Keratinocyte (primary cell): ENCODE measurements around the gene KLHL2. TPM values are rescaled to one million over a fixed set of nuclear protein-coding genes. Genes with fewer than 3 reads are reported as not detected.
"Not testable (repeated sequence)": the region's sequence is repeated elsewhere in the genome, so short reads cannot be mapped to it uniquely, and the experiment has no call there.

Experiments
- DNase-seq: peaks from one replicate; pipeline ENCODE4 v3.0.0-alpha.2; 2011; ENCODE audit warnings: low read depth, missing footprints, low spot score
- FAIRE-seq: peaks from 2 replicates; lab custom pipeline; 2011; peaks lifted over from hg19 to GRCh38; lab: Jason Lieb, UNC
- H2AFZ ChIP-seq: 2 replicates; pipeline ENCODE4 v1.6.0; 2012; ENCODE audit warnings: low read length, control low read depth, inconsistent platforms; ENCODE audit not compliant: control insufficient read depth
- H3K27ac ChIP-seq: 2 replicates; pipeline ENCODE4 v1.5.1; 2011; ENCODE audit warnings: low read length; ENCODE audit not compliant: control insufficient read depth, insufficient read depth
- H3K27me3 ChIP-seq: 3 replicates; pipeline ENCODE4 v1.6.0; 2011; ENCODE audit warnings: low read length; ENCODE audit not compliant: control insufficient read depth, insufficient read depth; ENCODE audit errors: extremely low read depth
- H3K36me3 ChIP-seq, 2 experiments: 2 replicates in 1 of 2; 3 replicates in 1 of 2; pipeline ENCODE4 v1.5.1; 2011; ENCODE audit warnings: low read length in 2 of 2, mild to moderate bottlenecking in 1 of 2; ENCODE audit not compliant: control insufficient read depth in 2 of 2, insufficient read depth in 2 of 2; ENCODE audit errors: extremely low read depth in 1 of 2
- H3K4me1 ChIP-seq: 3 replicates; pipeline ENCODE4 v1.5.1; 2011; ENCODE audit warnings: low read length; ENCODE audit not compliant: control insufficient read depth, insufficient read depth; ENCODE audit errors: extremely low read depth
- H3K4me2 ChIP-seq: 3 replicates; pipeline ENCODE4 v1.6.0; 2011; ENCODE audit warnings: low read depth, low read length; ENCODE audit not compliant: control insufficient read depth, insufficient read depth; ENCODE audit errors: extremely low read depth
- H3K4me3 ChIP-seq, 3 experiments: fragments of 200-600 bp in 1 of 3; sonication (generic) in 1 of 3; 2 replicates in 2 of 3; 3 replicates in 1 of 3; pipeline ENCODE4 v1.5.1; 2011 to 2016; ENCODE audit warnings: low read length in 3 of 3, mild to moderate bottlenecking in 3 of 3, control low read depth in 2 of 3, inconsistent platforms in 1 of 3, low read depth in 1 of 3, mixed read lengths in 1 of 3, mixed run types in 1 of 3, moderate library complexity in 1 of 3; ENCODE audit not compliant: control insufficient read depth in 2 of 3, insufficient read depth in 2 of 3; ENCODE audit errors: extremely low read depth in 1 of 3
- H3K79me2 ChIP-seq: 2 replicates; pipeline ENCODE4 v1.6.0; 2012; ENCODE audit warnings: low read length; ENCODE audit not compliant: control insufficient read depth, insufficient read depth
- H3K9ac ChIP-seq: 3 replicates; pipeline ENCODE4 v1.6.0; 2011; ENCODE audit warnings: low read length; ENCODE audit not compliant: control insufficient read depth, insufficient read depth; ENCODE audit errors: extremely low read depth
- H3K9me1 ChIP-seq: 3 replicates; pipeline ENCODE4 v1.6.0; 2011; ENCODE audit warnings: low read length; ENCODE audit not compliant: control insufficient read depth, insufficient read depth; ENCODE audit errors: extremely low read depth
- H3K9me3 ChIP-seq: 2 replicates; pipeline ENCODE4 v1.5.1; 2012; ENCODE audit warnings: low read depth, low read length; ENCODE audit not compliant: control insufficient read depth
- H4K20me1 ChIP-seq: 3 replicates; pipeline ENCODE4 v1.6.0; 2011; ENCODE audit warnings: low read length; ENCODE audit not compliant: control insufficient read depth, insufficient read depth; ENCODE audit errors: extremely low read depth
- EZH2 ChIP-seq: IDR thresholded peaks from one replicate; pipeline ENCODE4 v1.6.1; 2012; ENCODE audit warnings: inconsistent platforms, mild to moderate bottlenecking, low read length, moderate library complexity
- dilution Hi-C: fragments of 300-500 bp; cut with MboI; formaldehyde crosslinking; loops from one replicate; pipeline ENCODE4 v1.7.0; 2020; ENCODE audit warnings: low sequenced_read_pairs; ENCODE audit not compliant: extremely low pct_ligation_motif_present
- polyA plus RNA-seq, 5 experiments: library from polyadenylated mRNA; depleted of rRNA in 3 of 5; stranded (reverse) in 3 of 5; stranded (forward) in 1 of 5; unstranded in 1 of 5; fragments of >200 nt; gene quantifications; 1 replicate in 1 of 5; 2 replicates in 3 of 5; 3 replicates in 1 of 5; pipeline versions ENCODE4 v1.2.1 to v1.2.3, GENCODE V29; 2011 to 2012; ENCODE audit warnings: missing spikeins in 2 of 5, low read depth in 1 of 5, low replicate concordance in 1 of 5
- TF ChIP-seq, protein P1 (sequence below), 3 experiments: IDR thresholded peaks in 1 of 3; conservative IDR thresholded peaks in 1 of 3; optimal IDR thresholded peaks in 1 of 3; 2 replicates in 2 of 3; 3 replicates in 1 of 3; pipeline versions ENCODE3 to v1.5.1; 2011; ENCODE audit warnings: low read length in 3 of 3, mild to moderate bottlenecking in 3 of 3, moderate library complexity in 2 of 3, control low read depth in 1 of 3, inconsistent platforms in 1 of 3; ENCODE audit not compliant: insufficient read depth in 2 of 3; ENCODE audit errors: extremely low read depth in 1 of 3

The KLHL2 gene
- polyA plus RNA-seq, 1 donor (not counting 4 experiments of a cell fraction or from before 2014, with no cell fraction given), result 18.5 TPM

- dilution Hi-C loops, result loop anchor here (25.0 kb wide), 1 partner anchor 126 kb away; no protein-coding TSS in a partner anchor
- H4K20me1 ChIP-seq, result peaks cover 38% of the 10 kb centered on the region
Measured at GRCh38 chr4:165336743-165337142, 129.4 kb downstream of the KLHL2 start.

DNA sequence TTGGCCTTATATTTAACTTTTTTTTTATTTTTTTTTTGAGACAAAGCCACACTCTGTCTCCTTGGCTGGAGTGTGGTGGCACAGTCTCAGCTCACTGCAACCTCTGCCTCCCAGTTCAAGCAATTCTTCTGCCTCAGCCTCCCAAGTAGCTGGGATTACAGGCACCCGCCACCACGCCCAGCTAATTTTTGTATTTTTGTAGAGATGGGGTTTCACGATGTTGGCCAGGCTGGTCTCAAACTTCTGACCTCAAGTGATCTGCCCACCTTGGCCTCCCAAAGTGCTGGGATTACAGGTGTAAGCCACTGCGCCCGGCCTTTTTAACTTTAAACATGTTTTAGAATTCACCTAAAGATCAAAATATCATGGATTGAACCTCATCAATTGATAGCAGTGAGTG lies 135.0 kb downstream of the KLHL2 start:
- H3K36me3 ChIP-seq, H3K9me1 ChIP-seq, DNase-seq, H3K4me2 ChIP-seq, H4K20me1 ChIP-seq, FAIRE-seq, H3K4me3 ChIP-seq, H3K9me3 ChIP-seq, H2AFZ ChIP-seq, H3K4me1 ChIP-seq, H3K27ac ChIP-seq, H3K79me2 ChIP-seq, H3K27me3 ChIP-seq, H3K9ac ChIP-seq: not testable (repeated sequence)
- dilution Hi-C loops, result loop anchor here (25.0 kb wide), 1 partner anchor 120 kb away; no protein-coding TSS in a partner anchor

More at GRCh38 chr4:165336743-165337142, 129.4 kb downstream of the KLHL2 start:
- Histone ChIP-seq H3K36me3 (peaks cover 23 to 24% of the 10 kb centered on the region in 2 experiments), H3K4me1 (peaks cover 5% of the 10 kb centered on the region), H3K9ac (no peak overlapping the region), H3K4me3 (no peak overlapping the region), H3K79me2 (peaks cover 57% of the 10 kb centered on the region), H3K27me3 (no peaks in the 10 kb centered on the region), H3K27ac (no peak overlapping the region), H3K4me2 (no peak overlapping the region), H3K9me3 (no peaks in the 10 kb centered on the region), H3K9me1 (no peaks in the 10 kb centered on the region), H2AFZ (no peak overlapping the region)
- DNase-seq (no peak), FAIRE-seq (peak; percentile 67)
- TF ChIP-seq, protein P1, sequence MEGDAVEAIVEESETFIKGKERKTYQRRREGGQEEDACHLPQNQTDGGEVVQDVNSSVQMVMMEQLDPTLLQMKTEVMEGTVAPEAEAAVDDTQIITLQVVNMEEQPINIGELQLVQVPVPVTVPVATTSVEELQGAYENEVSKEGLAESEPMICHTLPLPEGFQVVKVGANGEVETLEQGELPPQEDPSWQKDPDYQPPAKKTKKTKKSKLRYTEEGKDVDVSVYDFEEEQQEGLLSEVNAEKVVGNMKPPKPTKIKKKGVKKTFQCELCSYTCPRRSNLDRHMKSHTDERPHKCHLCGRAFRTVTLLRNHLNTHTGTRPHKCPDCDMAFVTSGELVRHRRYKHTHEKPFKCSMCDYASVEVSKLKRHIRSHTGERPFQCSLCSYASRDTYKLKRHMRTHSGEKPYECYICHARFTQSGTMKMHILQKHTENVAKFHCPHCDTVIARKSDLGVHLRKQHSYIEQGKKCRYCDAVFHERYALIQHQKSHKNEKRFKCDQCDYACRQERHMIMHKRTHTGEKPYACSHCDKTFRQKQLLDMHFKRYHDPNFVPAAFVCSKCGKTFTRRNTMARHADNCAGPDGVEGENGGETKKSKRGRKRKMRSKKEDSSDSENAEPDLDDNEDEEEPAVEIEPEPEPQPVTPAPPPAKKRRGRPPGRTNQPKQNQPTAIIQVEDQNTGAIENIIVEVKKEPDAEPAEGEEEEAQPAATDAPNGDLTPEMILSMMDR (optimal IDR thresholded peaks at IDR 0.05 in 1 of 3, IDR thresholded peaks at IDR 0.05 in 1 of 3, conservative IDR thresholded peaks at IDR 0.05 in 1 of 3; ENCODE audit: extremely low read depth in 1 of 3, insufficient read depth in 2 of 3, low read length in 3 of 3), result no peak
- TF ChIP-seq EZH2, result no peak
